CD4-positive, alpha-beta T cell treated with Interleukin-21 for 1 hour (primary cell): ENCODE data around the gene MKNK1.

Experiments
- DNase-seq: peaks from one replicate; pipeline ENCODE4 v3.0.0-alpha.2; 2020

The MKNK1 gene

GRCh38 chr1:46557403-46557802 is 46.7 kb downstream of the MKNK1 start:
- DNase-seq: no peak

GRCh38 chr1:46556822-46557221 is 47.2 kb downstream of the MKNK1 start:
- DNase-seq: no peak

DNA sequence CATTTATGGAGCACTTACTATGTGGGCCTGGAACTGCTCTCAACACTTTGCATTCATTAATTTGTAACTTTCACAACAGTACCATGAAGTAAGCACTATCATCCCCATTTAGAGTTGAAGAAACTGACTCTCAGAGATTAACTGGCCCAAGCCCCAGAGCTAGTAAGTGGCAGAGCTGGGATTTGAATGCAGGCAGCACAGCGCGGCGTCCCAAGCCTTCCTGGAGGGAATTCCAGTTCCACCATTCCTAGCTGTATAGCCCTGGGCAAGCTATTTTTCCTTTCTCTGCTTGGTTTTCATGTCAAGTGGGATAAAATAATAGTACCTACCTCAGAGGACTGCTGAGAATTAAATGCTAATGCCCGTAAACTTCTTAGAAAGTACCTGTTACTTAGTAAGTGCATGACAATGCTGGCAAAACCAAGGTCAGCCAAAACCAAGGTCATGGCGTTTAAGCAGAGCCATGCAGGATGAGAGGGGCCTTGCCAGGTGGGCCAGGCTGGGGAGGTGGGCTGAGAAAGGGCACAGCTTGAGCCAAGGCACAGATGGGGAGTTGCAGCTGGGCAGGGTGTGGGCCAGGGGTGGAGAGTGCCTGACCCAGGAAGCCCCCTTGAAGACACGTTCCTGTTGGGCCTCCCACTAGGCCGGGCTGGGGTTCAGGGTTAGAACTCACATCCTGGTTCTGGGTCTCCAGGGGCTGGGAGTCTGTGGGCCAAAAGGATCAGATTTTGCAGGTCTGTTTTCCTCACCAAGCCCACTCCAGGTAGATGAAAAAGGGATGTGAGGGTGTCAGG is 48.0 kb downstream of the MKNK1 start:
- no peak for DNase-seq

- no peak for DNase-seq
These were observed 49.3 kb downstream of the MKNK1 start for GRCh38 chr1:46554597-46555381.

- no peak for DNase-seq
These were observed 49.9 kb downstream of the MKNK1 start for GRCh38 chr1:46554236-46554596.

DNA sequence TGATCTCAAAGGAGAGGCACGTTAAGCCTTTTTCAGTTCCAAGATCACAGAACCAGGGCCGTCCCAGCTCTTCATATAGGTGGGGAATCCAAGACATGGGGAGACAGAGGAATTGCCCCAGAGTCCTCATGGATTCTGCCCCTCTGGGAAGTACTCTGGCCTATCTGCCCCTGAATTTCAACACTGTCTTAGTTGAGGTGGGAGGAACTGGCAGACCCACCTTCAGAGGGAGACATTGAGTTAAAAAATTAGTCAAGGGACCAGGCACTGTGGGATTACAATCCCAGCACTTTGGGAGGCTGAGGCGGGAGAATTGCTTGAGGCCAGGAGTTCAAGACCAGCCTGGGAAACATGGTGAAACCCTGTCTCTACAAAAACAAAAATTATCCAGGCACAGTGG is 50.6 kb downstream of the MKNK1 start:
- DNase-seq: no peak

- DNase-seq: no peak
These were observed 51.5 kb downstream of the MKNK1 start for GRCh38 chr1:46552357-46553237.

GRCh38 chr1:46551597-46552095 is 52.4 kb downstream of the MKNK1 start, which contains the start of gene KNCN:
Gene KNCN, minus strand, starts transcription at chr1:46551647. Its CDS starts 432 bp downstream, at chr1:46551215.
- no peak for DNase-seq

- DNase-seq: no peak
These were observed 53.3 kb downstream of the MKNK1 start for GRCh38 chr1:46550751-46551231.

DNA sequence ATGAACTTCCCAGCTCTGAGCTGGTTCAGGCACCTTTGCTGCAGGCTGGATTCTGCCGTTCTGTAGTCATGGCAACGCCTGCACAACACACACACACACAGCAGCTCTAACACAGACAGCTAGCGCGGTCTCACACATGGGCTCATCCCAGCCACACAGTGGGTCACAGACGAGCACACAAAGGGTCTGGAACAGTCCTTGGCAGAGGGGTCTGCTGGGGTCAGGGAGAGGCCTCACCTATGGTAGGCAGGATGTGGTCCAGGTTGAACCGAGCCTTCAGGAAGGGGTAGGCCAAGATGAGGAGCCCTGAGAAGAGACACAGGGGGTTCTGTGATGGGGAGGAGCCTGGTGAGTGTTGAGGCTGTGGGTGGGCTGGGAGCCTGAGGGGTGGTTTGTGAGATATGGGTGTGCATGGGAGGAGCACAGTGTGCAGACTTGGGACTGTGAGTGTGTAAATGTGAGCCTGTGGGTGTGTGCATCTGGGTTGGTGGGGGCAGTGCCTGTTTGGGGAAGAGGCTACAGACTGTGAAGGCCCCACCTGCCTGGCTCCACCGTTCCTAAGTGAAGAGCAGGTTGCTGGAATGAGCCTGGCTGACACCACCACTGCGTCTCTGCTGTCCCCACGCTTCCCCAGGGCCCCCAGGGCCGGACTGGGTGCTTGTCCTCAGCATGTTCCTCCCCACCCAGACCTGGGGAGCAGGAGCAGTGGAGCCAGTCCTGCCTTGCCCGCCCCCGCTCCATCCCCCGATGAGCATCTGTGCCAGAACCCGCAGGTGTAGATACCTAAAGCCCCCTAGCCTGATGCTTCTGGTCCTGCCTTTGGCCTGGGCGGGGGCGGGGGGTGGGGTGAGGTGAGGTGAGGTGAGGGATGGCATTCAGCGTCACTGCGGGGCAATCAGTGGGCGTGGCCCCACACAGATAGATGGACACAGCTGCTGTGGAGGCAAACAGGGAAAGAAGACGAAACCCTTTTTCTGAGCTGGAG is 54.1 kb downstream of the MKNK1 start:
- peak; percentile 73 for DNase-seq

- DNase-seq: peak; percentile 50
These were observed 56.3 kb downstream of the MKNK1 start for GRCh38 chr1:46547481-46548383.

GRCh38 chr1:46546210-46546609 is 57.9 kb downstream of the MKNK1 start:
- no peak for DNase-seq

GRCh38 chr1:46545784-46546183 is 58.3 kb downstream of the MKNK1 start:
- DNase-seq: no peak

- DNase-seq: no peak
These were observed 59.4 kb downstream of the MKNK1 start for GRCh38 chr1:46544561-46545240.

- DNase-seq: no peak
These were observed 60.1 kb downstream of the MKNK1 start for GRCh38 chr1:46543761-46544560.

DNA sequence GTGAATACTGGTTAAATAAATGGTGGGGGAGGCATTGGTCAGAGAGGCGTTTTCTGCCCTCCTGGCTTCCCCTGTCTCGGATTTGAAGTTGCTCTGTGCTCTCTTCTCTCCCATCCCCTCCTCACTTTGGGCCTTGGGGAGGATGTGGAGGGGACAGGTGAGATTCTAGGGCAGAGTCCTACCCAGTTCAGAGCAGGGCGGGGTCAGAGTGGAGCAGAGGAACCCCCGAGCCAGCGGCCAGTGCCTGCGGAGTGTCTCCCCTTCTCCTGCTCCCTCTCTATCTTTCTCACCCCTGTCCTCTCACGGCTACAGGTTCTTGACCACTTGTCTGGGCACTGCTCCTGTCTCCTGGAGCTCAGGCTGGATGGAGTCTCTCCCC is 60.7 kb downstream of the MKNK1 start:
- no peak for DNase-seq

GRCh38 chr1:46539972-46540371 is 64.1 kb downstream of the MKNK1 start:
- no peak for DNase-seq

DNA sequence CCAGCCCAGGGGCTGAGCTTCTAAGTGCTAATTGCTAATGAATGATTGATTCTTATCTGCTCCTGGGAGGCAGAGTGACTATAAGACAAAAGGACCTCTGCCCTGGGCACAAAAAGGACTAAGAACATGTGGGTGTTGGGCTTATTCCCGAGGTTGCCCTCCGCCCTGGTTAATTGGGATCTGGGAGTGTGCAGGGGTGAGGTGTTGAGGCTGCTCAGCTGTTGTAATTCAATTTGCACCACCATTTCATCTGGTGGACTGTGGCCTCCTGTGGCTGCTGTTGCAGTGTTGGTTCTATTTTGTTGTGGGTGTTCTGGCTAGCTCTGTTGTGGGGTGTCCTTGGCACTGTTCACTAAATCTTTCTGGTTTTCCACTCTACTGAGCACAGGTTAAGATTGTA is 65.9 kb downstream of the MKNK1 start:
- no peak for DNase-seq

GRCh38 chr1:46537651-46538050 is 66.4 kb downstream of the MKNK1 start:
- no peak for DNase-seq
